GM23248 (cell line): Measurements from ENCODE around the gene COMMD4. TPM values are rescaled to one million over a fixed set of nuclear protein-coding genes. Genes with fewer than 3 reads are reported as not detected.

ENCODE experiments used
- DNase-seq: peaks from one replicate; pipeline ENCODE4 v3.0.0-alpha.2; 2015
- H2AFZ ChIP-seq: fragments of 200-600 bp; sonication (generic); 2 replicates; pipeline ENCODE4 v1.6.1; 2016; ENCODE audit warnings: antibody characterized with exemption
- H3F3A ChIP-seq: fragments of 200-600 bp; sonication (generic); 2 replicates; pipeline ENCODE4 v1.6.1; 2016; ENCODE audit warnings: mild to moderate bottlenecking, antibody characterized with exemption, mixed run types; ENCODE audit not compliant: insufficient read depth
- H3K27ac ChIP-seq: fragments of 200-600 bp; sonication (generic); 2 replicates; pipeline ENCODE4 v1.5.1; 2016; ENCODE audit warnings: mild to moderate bottlenecking
- H3K27me3 ChIP-seq: fragments of 200-600 bp; sonication (generic); replicated peaks from 2 replicates; pipeline ENCODE4 v1.6.1; 2016; ENCODE audit warnings: mild to moderate bottlenecking; ENCODE audit not compliant: insufficient read depth
- H3K36me3 ChIP-seq: fragments of 200-600 bp; sonication (generic); 2 replicates; pipeline ENCODE4 v1.6.1; 2016; ENCODE audit warnings: low read depth, mild to moderate bottlenecking
- H3K4me1 ChIP-seq: fragments of 200-600 bp; sonication (generic); 2 replicates; pipeline ENCODE4 v1.6.1; 2016; ENCODE audit warnings: mild to moderate bottlenecking; ENCODE audit not compliant: insufficient read depth
- H3K4me2 ChIP-seq: fragments of 200-600 bp; sonication (generic); one replicate; pipeline ENCODE4 v1.6.1; 2016; ENCODE audit warnings: mild to moderate bottlenecking; ENCODE audit not compliant: unreplicated experiment
- H3K4me3 ChIP-seq: fragments of 200-600 bp; sonication (generic); 2 replicates; pipeline ENCODE4 v1.5.1; 2016; ENCODE audit warnings: mild to moderate bottlenecking
- H3K79me2 ChIP-seq: fragments of 200-600 bp; sonication (generic); 2 replicates; pipeline ENCODE4 v1.6.1; 2016; ENCODE audit warnings: mild to moderate bottlenecking; ENCODE audit not compliant: insufficient read depth
- H3K9ac ChIP-seq: fragments of 200-600 bp; sonication (generic); 2 replicates; pipeline ENCODE4 v1.6.1; 2016; ENCODE audit warnings: mild to moderate bottlenecking
- H3K9me2 ChIP-seq: fragments of 200-600 bp; sonication (generic); 2 replicates; pipeline ENCODE4 v1.6.1; 2016; ENCODE audit warnings: mixed run types, mild to moderate bottlenecking, moderate library complexity; ENCODE audit not compliant: insufficient read depth
- H3K9me3 ChIP-seq: fragments of 200-600 bp; sonication (generic); one replicate; pipeline ENCODE4 v1.6.1; 2017; ENCODE audit warnings: low read depth
- H4K20me1 ChIP-seq: fragments of 200-600 bp; sonication (generic); 2 replicates; pipeline ENCODE4 v1.6.0; 2016; ENCODE audit not compliant: insufficient read depth
- EZH2 ChIP-seq: fragments of 200-600 bp; sonication (generic); IDR thresholded peaks from 2 replicates; pipeline ENCODE4 v1.6.1; 2018; ENCODE audit warnings: antibody characterized with exemption, mild to moderate bottlenecking; ENCODE audit not compliant: insufficient read depth, poor library complexity, severe bottlenecking
- EZH2phosphoT487 ChIP-seq: fragments of 200-600 bp; sonication (generic); IDR thresholded peaks from 2 replicates; pipeline ENCODE4 v1.6.1; 2018; ENCODE audit warnings: antibody characterized with exemption, moderate library complexity, mild to moderate bottlenecking, low read depth; ENCODE audit not compliant: insufficient read depth
- WGBS, 2 experiments: methylation state at CpG; one replicate each; pipeline ENCODE4 v1.1.6; 2015 to 2017; ENCODE audit warnings: low lambda C conversion rate in 2 of 2, low coverage in 1 of 2; ENCODE audit errors: missing lambda C conversion rate in 2 of 2; 5-methylcytosine and 5-hydroxymethylcytosine counted together
- in situ Hi-C: fragments of 300-500 bp; cut with MboI; formaldehyde crosslinking; loops from 2 replicates; pipeline ENCODE4 v1.15.0; 2020
- polyA plus RNA-seq: library from polyadenylated mRNA; unstranded; fragments of >200 nt; fragmentation: Nextera tagmentation; extraction: Ambion mirVana; gene quantifications from 2 replicates; pipeline ENCODE4 v1.2.1, GENCODE V29; 2016
- total RNA-seq: library from RNA; depleted of rRNA; stranded (reverse); fragments of >200 nt; shearing (Covaris generic); gene quantifications from 2 replicates; pipeline ENCODE4 v1.2.3, GENCODE V29; 2014

The COMMD4 gene
- total and polyA plus RNA-seq, 2 experiments from 2014 or later, result 82.0 to 82.5 TPM

DNA sequence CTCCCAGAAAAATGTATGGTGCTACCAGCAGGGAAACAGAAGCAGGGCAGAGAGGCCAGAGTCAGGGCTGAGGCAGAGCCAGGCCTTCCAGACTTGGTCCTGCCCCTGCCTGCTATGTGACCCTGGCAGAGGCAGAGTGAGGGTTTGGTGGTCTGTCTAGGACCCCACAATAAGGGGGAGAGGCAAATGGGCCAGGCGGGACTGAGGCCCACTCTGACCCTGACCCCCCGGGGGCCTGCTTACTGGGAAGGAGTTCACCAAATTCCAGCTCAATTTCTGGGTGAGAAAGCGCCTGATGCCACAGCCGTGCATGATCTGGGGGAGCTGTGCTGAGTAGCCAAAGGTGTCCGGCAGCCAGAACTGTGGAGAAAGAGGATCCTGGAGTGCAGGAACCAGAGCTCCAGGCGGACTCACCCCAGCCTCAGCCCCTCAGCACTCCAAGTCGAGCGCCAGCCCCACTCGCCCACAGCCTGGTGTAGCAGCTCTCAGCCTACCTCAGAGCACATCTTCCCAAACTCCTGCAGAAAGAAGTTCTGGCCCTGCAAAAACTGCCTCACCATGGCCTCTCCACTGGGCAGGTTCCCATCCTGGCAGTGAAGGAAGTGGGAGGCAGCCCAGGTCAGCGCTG is 25.6 kb downstream of the COMMD4 start:
- H3K4me2 ChIP-seq, result no peak overlapping the region
- 88% methylated on average over 10 of the region's 10 CpGs for WGBS, 2 experiments
- H2AFZ ChIP-seq, result no peak overlapping the region
- no peaks in the 10 kb centered on the region for H3K9me2 ChIP-seq
- no peak overlapping the region for H3K9ac ChIP-seq
- no peaks in the 10 kb centered on the region for H3K36me3 ChIP-seq
- H3K4me3 ChIP-seq, result no peak overlapping the region
- no peak overlapping the region for H3K27ac ChIP-seq
- H4K20me1 ChIP-seq, result no peaks in the 10 kb centered on the region
- H3K9me3 ChIP-seq, result no peaks in the 10 kb centered on the region
- no peaks in the 10 kb centered on the region for H3F3A ChIP-seq
- no peaks in the 10 kb centered on the region for H3K79me2 ChIP-seq
- H3K27me3 ChIP-seq, result no peaks in the 10 kb centered on the region
- H3K4me1 ChIP-seq, result no peaks in the 10 kb centered on the region
- DNase-seq, result no peak
- TF ChIP-seq EZH2phosphoT487 (no peak), EZH2 (no peak)
- in situ Hi-C loops, result no loop called here

DNA sequence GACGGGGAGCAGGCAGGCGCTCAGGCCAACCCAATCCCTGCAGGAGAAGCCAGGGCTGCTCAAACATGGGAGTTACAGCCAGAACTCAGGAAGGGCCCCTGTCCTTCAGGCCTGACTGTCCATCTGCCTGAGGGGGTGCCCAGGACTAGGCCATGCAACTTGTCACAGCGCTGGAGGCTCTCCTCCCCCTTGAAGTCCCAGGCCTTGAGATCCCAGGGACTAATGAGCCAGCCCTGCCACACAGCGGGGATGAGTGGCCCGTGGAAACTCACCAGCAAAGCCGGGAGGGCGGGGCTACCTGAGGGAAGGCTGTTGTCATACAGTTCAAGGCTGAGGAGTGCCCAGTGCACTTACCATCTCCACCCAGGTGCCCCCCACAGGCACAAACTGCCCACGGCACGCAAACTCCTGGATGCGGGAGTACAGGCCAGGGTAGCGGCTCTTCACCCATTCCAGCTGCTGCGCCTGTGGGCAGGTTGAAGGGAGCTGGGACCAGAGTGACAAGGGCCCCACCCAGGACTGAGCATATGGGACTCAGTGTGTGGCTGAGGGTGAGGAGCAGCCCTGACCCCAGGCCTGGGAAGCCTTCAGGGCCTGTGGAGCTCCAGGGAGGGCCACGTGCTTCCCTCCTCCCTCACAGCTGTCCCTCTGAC is 26.3 kb downstream of the COMMD4 start:
- H3K4me1 ChIP-seq, result no peaks in the 10 kb centered on the region
- DNase-seq, result no peak
- no peaks in the 10 kb centered on the region for H3K27me3 ChIP-seq
- H3K9ac ChIP-seq, result no peak overlapping the region
- in situ Hi-C loops, result no loop called here
- TF ChIP-seq EZH2 (no peak), EZH2phosphoT487 (no peak)
- H3K36me3 ChIP-seq, result no peaks in the 10 kb centered on the region
- H2AFZ ChIP-seq, result no peak overlapping the region
- no peaks in the 10 kb centered on the region for H3K9me2 ChIP-seq
- H3K4me3 ChIP-seq, result no peak overlapping the region
- no peaks in the 10 kb centered on the region for H3K79me2 ChIP-seq
- no peaks in the 10 kb centered on the region for H4K20me1 ChIP-seq
- no peak overlapping the region for H3K4me2 ChIP-seq
- H3K27ac ChIP-seq, result no peak overlapping the region
- no peaks in the 10 kb centered on the region for H3K9me3 ChIP-seq
- 92 to 93% methylated on average over 13 of the region's 13 CpGs for WGBS, 2 experiments
- no peaks in the 10 kb centered on the region for H3F3A ChIP-seq

DNA sequence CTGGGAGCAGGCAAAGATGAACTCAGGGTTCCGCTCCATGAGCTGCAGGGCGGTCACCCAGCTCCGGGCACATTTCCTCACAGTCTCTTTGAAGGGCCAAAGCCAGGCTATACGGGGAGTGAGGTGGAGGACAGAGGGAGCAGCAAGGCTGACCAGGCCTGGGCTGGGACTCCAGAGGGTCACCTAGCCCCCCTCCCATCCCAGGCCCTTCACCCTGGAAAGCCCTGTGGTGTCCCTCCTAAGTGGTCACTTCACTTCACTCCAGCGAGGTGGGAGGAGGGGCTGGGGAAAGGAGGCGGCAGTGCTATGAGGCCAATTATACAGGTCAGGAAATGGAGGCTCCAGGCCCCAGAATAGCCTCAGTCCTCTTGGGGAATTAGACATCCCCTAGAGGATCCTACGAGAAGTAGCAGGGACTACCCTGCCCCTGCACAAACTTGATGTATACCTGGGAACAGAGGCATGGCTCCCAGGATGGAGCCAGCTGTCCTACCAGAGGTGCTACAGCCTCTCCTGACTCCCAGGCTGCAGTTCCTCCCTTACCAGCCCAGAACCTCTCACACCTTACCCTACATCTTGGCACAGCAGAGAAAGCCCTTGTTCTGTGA is 26.9 kb downstream of the COMMD4 start:
- in situ Hi-C loops, result no loop called here

DNA sequence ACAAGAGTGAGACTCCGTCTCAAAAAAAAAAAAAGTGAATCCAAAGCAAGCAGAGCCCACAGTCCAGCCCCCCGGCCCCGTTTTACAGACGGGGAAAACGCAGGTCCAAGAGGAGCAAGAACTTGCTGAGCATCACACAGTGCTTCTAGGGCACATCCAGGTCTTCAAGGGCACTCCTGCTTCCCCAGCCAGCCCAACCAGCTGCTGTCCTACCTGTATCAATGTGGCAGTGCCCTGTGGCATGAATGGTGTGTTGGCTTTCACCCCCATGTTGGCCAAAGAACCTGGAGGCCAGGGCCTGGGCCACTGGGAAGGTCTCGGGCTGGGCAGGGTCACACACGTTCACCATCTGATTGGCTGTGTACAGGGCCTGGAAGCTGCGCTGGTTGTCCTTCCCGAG is 27.9 kb downstream of the COMMD4 start:
- no peak for TF ChIP-seq EZH2
- no peak for TF ChIP-seq EZH2phosphoT487
- H3K4me3 ChIP-seq, result no peak overlapping the region
- no peak overlapping the region for H2AFZ ChIP-seq
- H3K27me3 ChIP-seq, result no peaks in the 10 kb centered on the region
- H3F3A ChIP-seq, result peaks cover 2% of the 10 kb centered on the region; the same call in 1 of the 2 replicates
- no peaks in the 10 kb centered on the region for H3K9me3 ChIP-seq
- DNase-seq, result no peak
- H4K20me1 ChIP-seq, result no peaks in the 10 kb centered on the region
- H3K27ac ChIP-seq, result no peak overlapping the region
- in situ Hi-C loops, result no loop called here
- no peaks in the 10 kb centered on the region for H3K79me2 ChIP-seq
- H3K9ac ChIP-seq, result no peak overlapping the region
- no peaks in the 10 kb centered on the region for H3K36me3 ChIP-seq
- H3K4me1 ChIP-seq, result peaks cover 4% of the 10 kb centered on the region; the same call in 1 of the 2 replicates
- 83 to 84% methylated on average over 6 to 9 of the region's 9 CpGs for WGBS, 2 experiments
- no peaks in the 10 kb centered on the region for H3K9me2 ChIP-seq
- H3K4me2 ChIP-seq, result no peak overlapping the region

More for the DNA sequence above, 26.9 kb downstream of the COMMD4 start:
- TF ChIP-seq EZH2phosphoT487, result no peak
- no peak for TF ChIP-seq EZH2
- H3K9me2 ChIP-seq, result no peaks in the 10 kb centered on the region
- H3K9me3 ChIP-seq, result no peaks in the 10 kb centered on the region
- no peak overlapping the region for H3K4me2 ChIP-seq
- H3K4me3 ChIP-seq, result no peak overlapping the region
- H3K79me2 ChIP-seq, result no peaks in the 10 kb centered on the region
- DNase-seq, result no peak
- H3K4me1 ChIP-seq, result peaks cover 4% of the 10 kb centered on the region; the same call in 1 of the 2 replicates
- H3K27me3 ChIP-seq, result no peaks in the 10 kb centered on the region
- no peaks in the 10 kb centered on the region for H4K20me1 ChIP-seq
- no peak overlapping the region for H3K27ac ChIP-seq
- H3K9ac ChIP-seq, result no peak overlapping the region
- no peaks in the 10 kb centered on the region for H3K36me3 ChIP-seq
- no peaks in the 10 kb centered on the region for H3F3A ChIP-seq
- 91 to 93% methylated on average over 7 of the region's 7 CpGs for WGBS, 2 experiments
- H2AFZ ChIP-seq, result no peak overlapping the region
